Natural killer cell (primary cell): ENCODE data around the gene CFAP77. TPM values are rescaled to one million over a fixed set of nuclear protein-coding genes. Genes with fewer than 3 reads are reported as not detected.

ENCODE experiments used
- ATAC-seq, 3 donors: fragments of 150-1000 bp in 2 of 3; fragments of 200-7000 bp in 1 of 3; cut with Tn5 transposase; 1 replicate in 1 of 3; 2 replicates in 2 of 3; pipeline ENCODE4 v1.10.0; 2021; ENCODE audit warnings: mild to moderate bottlenecking in 2 of 3, moderate library complexity in 2 of 3
- DNase-seq, 2 donors: peaks; one replicate each; pipeline versions ENCODE4 v3.0.0 to v3.0.0-alpha.2; 2013 to 2021; ENCODE audit warnings: mixed read lengths in 1 of 2
- H3K27ac ChIP-seq: one replicate; pipeline ENCODE4 v1.5.1; 2013; ENCODE audit warnings: mild to moderate bottlenecking, low read length
- H3K27me3 ChIP-seq: one replicate; pipeline ENCODE4 v1.6.1; 2013; ENCODE audit warnings: low read length; ENCODE audit not compliant: control insufficient read depth, insufficient read depth
- H3K36me3 ChIP-seq: one replicate; pipeline ENCODE4 v1.6.1; 2013; ENCODE audit warnings: low read length; ENCODE audit not compliant: control insufficient read depth, insufficient read depth
- H3K4me1 ChIP-seq: one replicate; pipeline ENCODE4 v1.6.1; 2013; ENCODE audit warnings: low read length; ENCODE audit not compliant: control insufficient read depth, insufficient read depth
- H3K4me3 ChIP-seq: one replicate; pipeline ENCODE4 v1.5.1; 2013; ENCODE audit warnings: low read length
- H3K9me3 ChIP-seq: one replicate; pipeline ENCODE4 v1.6.1; 2013; ENCODE audit warnings: low read length; ENCODE audit not compliant: control insufficient read depth, insufficient read depth
- H3K27ac Mint-ChIP-seq, 2 donors: one replicate each; pipeline ENCODE4 v1.8.0; 2022; ENCODE audit warnings: mild to moderate bottlenecking in 2 of 2, mixed read lengths in 2 of 2, moderate library complexity in 1 of 2
- H3K27me3 Mint-ChIP-seq, 2 donors: one replicate each; pipeline ENCODE4 v1.8.0; 2022; ENCODE audit warnings: low read depth in 2 of 2, mixed read lengths in 2 of 2
- H3K36me3 Mint-ChIP-seq: one replicate; pipeline ENCODE4 v1.8.0; 2022; ENCODE audit warnings: mixed read lengths
- H3K4me1 Mint-ChIP-seq, 2 donors: one replicate each; pipeline ENCODE4 v1.8.0; 2022; ENCODE audit warnings: mixed read lengths in 2 of 2
- H3K4me3 Mint-ChIP-seq: one replicate; pipeline ENCODE4 v1.8.0; 2022; ENCODE audit warnings: mild to moderate bottlenecking, moderate library complexity, mixed read lengths
- H3K9me3 Mint-ChIP-seq, 2 donors: one replicate each; pipeline ENCODE4 v1.8.0; 2022; ENCODE audit warnings: mixed read lengths in 2 of 2
- WGBS: methylation state at CpG from one replicate; pipeline ENCODE4 v1.1.7; 2013; ENCODE audit warnings: missing lambda C conversion rate; ENCODE audit not compliant: insufficient coverage; 5-methylcytosine and 5-hydroxymethylcytosine counted together
- intact Hi-C: fragments of 100-400 bp; cut with micrococcal nuclease; formaldehyde crosslinking; loops from one replicate; pipeline ENCODE4 v1.14.2; 2022
- total RNA-seq, 4 donors: library from RNA; stranded (reverse); fragments of 120-200 nt in 1 of 4; gene quantifications; one replicate each; pipeline versions ENCODE4 v1.2.3 to v1.2.4, GENCODE V29; 2013 to 2022
- TF ChIP-seq, protein P1 (sequence below): fragments of 200-600 bp; IDR thresholded peaks from one replicate; pipeline ENCODE4 v1.8.0; 2022; ENCODE audit warnings: antibody characterized with exemption

Gene CFAP77
- total RNA-seq, 3 donors from 2014 or later (not counting 1 experiment from before 2014, with no cell fraction given): not detected

DNA sequence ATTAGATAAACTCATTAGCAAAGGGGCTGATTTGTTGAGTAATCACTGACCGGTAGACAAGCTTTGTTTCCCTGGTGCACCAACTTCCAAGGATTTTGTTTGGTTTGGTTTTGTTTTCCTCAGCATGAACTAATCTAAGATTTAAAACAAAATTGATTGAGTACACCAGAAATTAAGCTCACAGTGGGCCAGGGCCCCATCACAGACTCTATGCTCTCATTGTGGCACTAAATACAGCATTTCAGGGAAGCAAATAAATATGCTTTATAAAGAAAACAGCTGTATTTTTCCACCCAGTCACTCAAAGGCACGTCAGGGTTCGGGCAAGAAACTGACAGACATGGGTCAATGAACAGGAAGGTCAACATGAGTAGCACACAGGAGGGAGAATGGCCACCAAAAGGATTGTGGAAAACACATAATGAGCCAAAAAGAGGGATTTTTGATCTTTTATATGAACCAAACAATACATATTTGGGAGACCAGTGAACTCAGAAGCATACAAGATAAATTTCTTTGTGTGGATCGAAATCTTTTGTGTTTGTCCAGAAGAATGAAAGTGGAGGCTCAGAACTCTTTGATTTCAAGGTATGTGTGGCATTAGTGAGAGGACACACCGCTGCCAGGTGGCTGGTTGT is 8.8 kb downstream of the CFAP77 start:
- Histone ChIP-seq H3K27ac (no peak overlapping the region), H3K27me3 (peaks cover 21% of the 10 kb centered on the region), H3K4me3 (no peak overlapping the region), H3K36me3 (no peaks in the 10 kb centered on the region), H3K4me1 (no peaks in the 10 kb centered on the region), H3K9me3 (no peaks in the 10 kb centered on the region)
- ATAC-seq (no peak), DNase-seq (no peak)
- Mint-ChIP-seq H3K4me3 (no peak overlapping the region), H3K27ac (no peak overlapping the region), H3K4me1 (no peaks in the 10 kb centered on the region), H3K36me3 (no peaks in the 10 kb centered on the region), H3K27me3 (peaks cover 45 to 60% of the 10 kb centered on the region in 2 donors), H3K9me3 (no peaks in the 10 kb centered on the region)
- intact Hi-C loops: loop anchor here (10.0 kb wide), 1 partner anchor 256 kb away; the partner anchor contains the start of gene GTF3C4
- 76% methylated on average over 5 of the region's 5 CpGs for WGBS
- TF ChIP-seq, protein P1, sequence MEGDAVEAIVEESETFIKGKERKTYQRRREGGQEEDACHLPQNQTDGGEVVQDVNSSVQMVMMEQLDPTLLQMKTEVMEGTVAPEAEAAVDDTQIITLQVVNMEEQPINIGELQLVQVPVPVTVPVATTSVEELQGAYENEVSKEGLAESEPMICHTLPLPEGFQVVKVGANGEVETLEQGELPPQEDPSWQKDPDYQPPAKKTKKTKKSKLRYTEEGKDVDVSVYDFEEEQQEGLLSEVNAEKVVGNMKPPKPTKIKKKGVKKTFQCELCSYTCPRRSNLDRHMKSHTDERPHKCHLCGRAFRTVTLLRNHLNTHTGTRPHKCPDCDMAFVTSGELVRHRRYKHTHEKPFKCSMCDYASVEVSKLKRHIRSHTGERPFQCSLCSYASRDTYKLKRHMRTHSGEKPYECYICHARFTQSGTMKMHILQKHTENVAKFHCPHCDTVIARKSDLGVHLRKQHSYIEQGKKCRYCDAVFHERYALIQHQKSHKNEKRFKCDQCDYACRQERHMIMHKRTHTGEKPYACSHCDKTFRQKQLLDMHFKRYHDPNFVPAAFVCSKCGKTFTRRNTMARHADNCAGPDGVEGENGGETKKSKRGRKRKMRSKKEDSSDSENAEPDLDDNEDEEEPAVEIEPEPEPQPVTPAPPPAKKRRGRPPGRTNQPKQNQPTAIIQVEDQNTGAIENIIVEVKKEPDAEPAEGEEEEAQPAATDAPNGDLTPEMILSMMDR: no peak

DNA sequence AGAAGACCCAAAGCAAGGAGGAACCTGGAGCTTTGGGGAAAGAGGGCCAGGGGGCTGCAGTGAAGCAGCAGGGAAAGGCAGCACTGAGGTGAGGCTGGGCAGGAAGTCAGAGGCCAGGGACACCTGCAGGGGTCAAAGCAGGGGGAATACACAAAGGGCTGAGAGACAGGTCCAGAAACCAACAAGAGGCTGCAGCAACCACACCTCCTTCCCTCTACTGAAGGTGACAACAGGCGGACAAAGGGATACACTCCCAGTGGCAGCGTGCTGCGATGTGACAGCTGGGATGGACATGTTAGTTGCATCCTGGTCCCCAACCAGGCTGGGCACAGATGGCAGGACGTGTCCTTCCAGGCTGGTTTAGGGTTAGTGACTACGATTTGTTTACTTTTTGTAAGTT is 12.6 kb downstream of the CFAP77 start:
- no peaks in the 10 kb centered on the region for H3K36me3 ChIP-seq
- no peak for ATAC-seq
- H3K36me3 Mint-ChIP-seq: no peaks in the 10 kb centered on the region
- no peak overlapping the region for H3K4me3 Mint-ChIP-seq
- H3K4me1 ChIP-seq: no peaks in the 10 kb centered on the region
- H3K9me3 Mint-ChIP-seq: no peaks in the 10 kb centered on the region
- H3K27ac Mint-ChIP-seq: no peak overlapping the region
- intact Hi-C loops: no loop called here
- H3K27me3 ChIP-seq: peaks cover 8% of the 10 kb centered on the region
- DNase-seq: no peak
- peaks cover 55 to 64% of the 10 kb centered on the region in 2 donors for H3K27me3 Mint-ChIP-seq
- H3K4me1 Mint-ChIP-seq: no peaks in the 10 kb centered on the region
- H3K4me3 ChIP-seq: no peak overlapping the region
- 86% methylated on average over 5 of the region's 5 CpGs for WGBS
- no peaks in the 10 kb centered on the region for H3K9me3 ChIP-seq
- H3K27ac ChIP-seq: no peak overlapping the region
- TF ChIP-seq, protein P1: no peak

DNA sequence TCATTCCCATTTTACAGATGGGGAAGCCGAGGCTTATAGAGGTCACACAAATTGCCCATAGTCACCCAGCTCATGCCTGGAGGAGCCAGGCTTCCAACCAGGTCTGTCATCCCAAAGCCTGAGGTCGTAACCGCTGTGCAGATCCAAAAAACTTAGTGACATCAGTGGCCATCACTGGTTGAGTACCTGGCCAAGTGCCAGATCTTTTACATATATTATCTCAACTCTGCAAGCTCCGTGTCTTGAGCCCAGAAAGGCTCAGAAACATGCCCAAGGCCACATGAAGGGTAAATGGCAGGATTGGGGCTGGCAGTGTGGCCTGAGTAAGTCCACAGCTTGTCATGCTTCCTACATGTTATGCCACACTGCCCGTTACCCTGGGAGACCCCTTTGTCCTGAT is 13.5 kb downstream of the CFAP77 start:
- DNase-seq (no peak), ATAC-seq (no peak)
- H3K9me3 ChIP-seq: no peaks in the 10 kb centered on the region
- intact Hi-C loops: no loop called here
- H3K27me3 Mint-ChIP-seq: peaks cover 48 to 55% of the 10 kb centered on the region in 2 donors
- H3K36me3 Mint-ChIP-seq: no peaks in the 10 kb centered on the region
- no peaks in the 10 kb centered on the region for H3K36me3 ChIP-seq
- H3K4me3 ChIP-seq: no peak overlapping the region
- H3K27me3 ChIP-seq: peaks cover under 1% of the 10 kb centered on the region
- H3K9me3 Mint-ChIP-seq: no peaks in the 10 kb centered on the region
- no peaks in the 10 kb centered on the region for H3K4me1 ChIP-seq
- H3K4me3 Mint-ChIP-seq: no peak overlapping the region
- 78% methylated on average over 5 of the region's 5 CpGs for WGBS
- no peak overlapping the region for H3K27ac ChIP-seq
- no peaks in the 10 kb centered on the region for H3K4me1 Mint-ChIP-seq
- no peak overlapping the region for H3K27ac Mint-ChIP-seq
- TF ChIP-seq, protein P1: no peak
